ENCODE data around the gene TRAF3IP3. TPM values are rescaled to one million over a fixed set of nuclear protein-coding genes. Genes with fewer than 3 reads are reported as not detected.

Gene TRAF3IP3
- total RNA-seq, 1 experiment from 2014 or later = not detected

DNA sequence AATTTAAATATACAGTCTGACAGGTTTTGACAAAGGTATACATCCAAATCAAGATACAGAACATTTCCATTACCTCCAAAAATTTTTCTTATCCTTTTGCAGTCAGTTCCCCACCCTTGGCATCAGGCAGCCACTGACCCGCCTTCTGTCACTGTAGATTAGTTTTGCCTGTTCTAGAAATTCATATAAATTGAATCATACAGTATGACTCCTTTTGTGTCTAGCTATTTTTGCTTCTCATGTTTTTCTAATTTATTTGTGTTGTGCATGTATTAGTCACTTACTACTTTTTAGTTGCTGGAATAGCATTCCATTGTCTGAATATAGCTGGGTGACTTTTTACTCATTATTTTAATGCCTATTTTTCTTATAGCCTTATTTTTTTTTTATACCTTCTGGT is 75.8 kb downstream of the TRAF3IP3 start:
- CTCF ChIA-PET = interaction anchor here (0.7 kb wide), 1 partner anchor 83 kb away, joined by 3 read pairs; no protein-coding TSS in a partner anchor
- Histone ChIP-seq H3K4me1 (replicated peaks; ENCODE audit: insufficient read depth) (peaks cover 14% of the 10 kb centered on the region), H3K4me2 (no peak overlapping the region), H3F3A (ENCODE audit: insufficient read depth, low read depth) (peaks cover 7% of the 10 kb centered on the region; the same call in 1 of the 2 replicates), H3K9me3 (ENCODE audit: insufficient read depth, low read depth) (no peaks in the 10 kb centered on the region), H3K79me2 (ENCODE audit: low read depth) (peaks cover 31% of the 10 kb centered on the region), H3K4me3 (no peak overlapping the region), H3K36me3 (ENCODE audit: low read depth) (peaks cover 35% of the 10 kb centered on the region), H2AFZ (no peak overlapping the region), H3K9me2 (ENCODE audit: insufficient read depth) (no peaks in the 10 kb centered on the region), H3K27me3 (ENCODE audit: insufficient read depth, low read depth) (no peaks in the 10 kb centered on the region), H4K20me1 (ENCODE audit: insufficient read depth) (peaks cover 7% of the 10 kb centered on the region; the same call in 1 of the 2 replicates), H3K27ac (no peak overlapping the region)
- intact Hi-C loops (cut with micrococcal nuclease; ENCODE audit: unreplicated experiment) = no loop called here
- TF ChIP-seq EZH2 (IDR thresholded peaks at IDR 0.05; ENCODE audit: low read depth) = no peak
- TF ChIP-seq, protein P1, sequence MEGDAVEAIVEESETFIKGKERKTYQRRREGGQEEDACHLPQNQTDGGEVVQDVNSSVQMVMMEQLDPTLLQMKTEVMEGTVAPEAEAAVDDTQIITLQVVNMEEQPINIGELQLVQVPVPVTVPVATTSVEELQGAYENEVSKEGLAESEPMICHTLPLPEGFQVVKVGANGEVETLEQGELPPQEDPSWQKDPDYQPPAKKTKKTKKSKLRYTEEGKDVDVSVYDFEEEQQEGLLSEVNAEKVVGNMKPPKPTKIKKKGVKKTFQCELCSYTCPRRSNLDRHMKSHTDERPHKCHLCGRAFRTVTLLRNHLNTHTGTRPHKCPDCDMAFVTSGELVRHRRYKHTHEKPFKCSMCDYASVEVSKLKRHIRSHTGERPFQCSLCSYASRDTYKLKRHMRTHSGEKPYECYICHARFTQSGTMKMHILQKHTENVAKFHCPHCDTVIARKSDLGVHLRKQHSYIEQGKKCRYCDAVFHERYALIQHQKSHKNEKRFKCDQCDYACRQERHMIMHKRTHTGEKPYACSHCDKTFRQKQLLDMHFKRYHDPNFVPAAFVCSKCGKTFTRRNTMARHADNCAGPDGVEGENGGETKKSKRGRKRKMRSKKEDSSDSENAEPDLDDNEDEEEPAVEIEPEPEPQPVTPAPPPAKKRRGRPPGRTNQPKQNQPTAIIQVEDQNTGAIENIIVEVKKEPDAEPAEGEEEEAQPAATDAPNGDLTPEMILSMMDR (conservative IDR thresholded peaks at IDR 0.05) = no peak
- POLR2A ChIA-PET (ENCODE audit: unreplicated experiment) = no interaction called here
- DNase-seq = no peak
- no TSS peak for BruUV-seq (replicated peaks)

Other genes with a start within 250 kb of the TRAF3IP3 start
- not detected in 2 replicates for gene CAMK1G, start 172.3 kb upstream of the TRAF3IP3 start, total RNA-seq (2021)
- 90.0 and 142 TPM in 2 replicates for gene LAMB3, start 103.6 kb upstream of the TRAF3IP3 start, total RNA-seq (2021)
- 2.4 and 4.9 TPM in 2 replicates for gene G0S2, start 80.6 kb upstream of the TRAF3IP3 start, total RNA-seq (2021)
- gene HSD11B1, start 51.2 kb upstream of the TRAF3IP3 start, total RNA-seq (2021) = not detected in 2 replicates
- 4.1 and 5.0 TPM in 2 replicates for gene C1orf74, start 28.5 kb downstream of the TRAF3IP3 start, total RNA-seq (2021)
- gene IRF6, start 50.1 kb downstream of the TRAF3IP3 start, total RNA-seq (2021) = 46.5 and 50.9 TPM in 2 replicates
- gene UTP25, start 71.9 kb downstream of the TRAF3IP3 start, total RNA-seq (2021) = 8.2 and 9.3 TPM in 2 replicates
- gene SYT14, start 182.2 kb downstream of the TRAF3IP3 start, total RNA-seq (2021) = 0.80 and 1.4 TPM in 2 replicates